Activated gamma-delta T cell treated with Interleukin-2 at 50 U/mL for 16 hours (primary cell): Measurements from ENCODE around the gene COL19A1.

Source experiments
- DNase-seq: peaks from one replicate; pipeline ENCODE4 v3.0.0-alpha.2; 2020

Gene COL19A1

GRCh38 chr6:70073637-70074036, 207.3 kb downstream of the COL19A1 start:
- no peak for DNase-seq

DNA sequence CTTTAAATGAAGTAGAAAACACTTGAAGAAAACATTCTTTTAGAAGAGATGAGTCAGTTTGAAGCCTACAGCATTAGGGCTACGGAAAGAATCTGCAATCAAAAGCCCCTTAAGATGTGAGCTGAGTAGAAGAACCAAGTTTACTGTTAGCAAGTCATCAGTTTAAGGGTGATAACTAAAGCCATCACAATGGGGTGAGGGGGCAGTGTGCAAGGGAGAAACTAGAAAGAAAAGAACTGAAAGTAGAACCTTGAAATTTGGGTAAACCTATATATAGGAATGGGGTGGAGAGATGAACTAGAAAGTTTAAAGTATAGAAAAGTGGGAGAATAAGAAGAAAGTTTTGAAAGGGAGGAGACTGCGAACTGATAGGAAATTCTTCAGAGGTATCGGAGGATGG, 212.9 kb downstream of the COL19A1 start:
- DNase-seq: no peak

- no peak for DNase-seq
These were observed 214.2 kb downstream of the COL19A1 start for GRCh38 chr6:70080443-70081070.

GRCh38 chr6:70082830-70083229, 216.5 kb downstream of the COL19A1 start:
- no peak for DNase-seq

DNA sequence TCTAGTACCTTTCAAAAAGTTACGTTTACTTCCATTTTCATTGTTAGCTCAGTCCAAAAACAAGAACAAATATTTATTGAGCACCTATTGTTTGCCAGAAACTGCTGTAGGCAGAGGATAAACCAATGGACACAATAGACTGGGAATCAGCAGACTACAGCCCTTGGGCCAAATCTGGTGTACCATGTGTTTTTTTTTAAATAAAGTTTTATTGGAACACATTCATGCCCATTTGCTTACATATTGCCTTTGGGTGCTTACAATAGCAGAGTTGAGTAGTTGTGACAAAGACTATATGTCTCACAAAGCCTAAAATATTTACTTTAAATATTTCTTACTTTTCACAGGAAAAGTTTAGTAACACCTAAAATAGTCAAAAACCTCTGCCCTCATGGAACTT, 220.4 kb downstream of the COL19A1 start:
- no peak for DNase-seq

- DNase-seq: no peak
These were observed 227.8 kb downstream of the COL19A1 start for GRCh38 chr6:70094156-70094555.

DNA sequence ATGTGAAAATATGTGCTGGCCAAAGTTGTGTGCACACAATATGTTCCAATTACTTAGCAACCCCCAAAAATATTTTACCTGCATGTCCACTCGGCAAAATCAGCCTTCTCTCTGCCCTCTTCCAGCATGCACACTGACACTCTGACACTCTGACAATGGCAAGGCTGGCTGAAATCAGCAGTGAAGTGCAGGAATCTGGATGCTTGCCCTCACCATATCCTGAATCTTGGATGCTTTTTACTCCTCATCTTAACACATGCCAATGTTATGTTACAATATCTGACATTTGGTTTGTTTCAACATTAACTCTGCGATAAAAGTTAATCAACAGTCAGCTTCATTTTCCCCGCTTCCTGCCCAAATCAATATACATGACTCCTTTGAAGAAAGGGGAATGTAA, 233.4 kb downstream of the COL19A1 start:
- DNase-seq: no peak

DNA sequence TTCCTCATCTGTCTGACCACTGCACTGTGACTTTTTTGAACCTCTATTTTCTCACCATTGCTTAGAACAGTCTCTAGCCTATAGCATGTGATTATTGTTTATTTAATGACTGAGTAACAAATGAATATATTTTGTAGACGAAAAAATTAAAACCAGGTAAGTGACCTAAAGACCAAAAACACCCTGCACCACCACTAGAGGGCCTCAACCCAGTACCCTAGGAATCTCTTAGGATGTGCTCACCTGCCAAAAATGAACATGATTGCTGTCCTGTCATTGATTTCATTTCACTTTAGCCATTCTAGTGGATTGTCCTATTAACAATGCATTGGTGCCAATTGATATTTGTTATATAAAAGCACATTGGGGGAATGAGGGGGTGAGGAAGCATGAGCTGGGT, 237.4 kb downstream of the COL19A1 start:
- no peak for DNase-seq

DNA sequence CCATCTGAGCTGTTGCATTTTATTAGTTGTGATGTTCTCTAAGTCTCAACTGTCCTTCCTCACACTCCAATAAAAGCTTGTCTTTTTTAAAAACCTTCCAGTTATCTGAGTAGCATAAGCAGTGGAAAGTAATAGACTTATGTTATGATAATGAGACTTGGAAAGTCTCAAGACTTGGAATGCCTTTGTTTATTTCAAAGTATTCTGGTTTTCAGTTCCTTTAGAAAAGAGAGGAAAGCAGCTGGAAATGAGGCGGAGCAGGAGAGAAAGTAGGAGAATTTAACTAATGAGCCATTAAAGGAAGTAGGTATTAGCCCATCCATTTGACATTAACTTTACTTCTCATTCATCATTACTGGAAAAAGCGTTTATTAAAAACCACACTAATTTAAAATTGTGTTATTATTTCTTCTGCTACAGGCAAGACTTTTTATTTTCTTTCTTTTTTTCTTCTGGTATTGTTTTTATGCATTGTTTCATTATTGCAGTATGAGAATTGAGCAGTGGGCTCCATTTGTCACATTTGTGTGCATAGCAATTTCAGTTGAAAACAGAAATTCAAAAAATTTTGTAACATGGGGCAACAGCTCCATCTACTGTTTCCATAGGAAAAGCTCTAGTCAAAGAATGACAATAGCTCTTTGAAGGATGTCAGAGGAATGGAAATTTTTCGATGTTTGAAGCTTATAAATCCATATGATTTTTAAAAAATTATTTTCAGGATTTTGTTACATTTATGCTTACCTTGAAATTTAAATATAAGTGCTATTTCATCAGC, 241.7 kb downstream of the COL19A1 start:
- DNase-seq: no peak

DNA sequence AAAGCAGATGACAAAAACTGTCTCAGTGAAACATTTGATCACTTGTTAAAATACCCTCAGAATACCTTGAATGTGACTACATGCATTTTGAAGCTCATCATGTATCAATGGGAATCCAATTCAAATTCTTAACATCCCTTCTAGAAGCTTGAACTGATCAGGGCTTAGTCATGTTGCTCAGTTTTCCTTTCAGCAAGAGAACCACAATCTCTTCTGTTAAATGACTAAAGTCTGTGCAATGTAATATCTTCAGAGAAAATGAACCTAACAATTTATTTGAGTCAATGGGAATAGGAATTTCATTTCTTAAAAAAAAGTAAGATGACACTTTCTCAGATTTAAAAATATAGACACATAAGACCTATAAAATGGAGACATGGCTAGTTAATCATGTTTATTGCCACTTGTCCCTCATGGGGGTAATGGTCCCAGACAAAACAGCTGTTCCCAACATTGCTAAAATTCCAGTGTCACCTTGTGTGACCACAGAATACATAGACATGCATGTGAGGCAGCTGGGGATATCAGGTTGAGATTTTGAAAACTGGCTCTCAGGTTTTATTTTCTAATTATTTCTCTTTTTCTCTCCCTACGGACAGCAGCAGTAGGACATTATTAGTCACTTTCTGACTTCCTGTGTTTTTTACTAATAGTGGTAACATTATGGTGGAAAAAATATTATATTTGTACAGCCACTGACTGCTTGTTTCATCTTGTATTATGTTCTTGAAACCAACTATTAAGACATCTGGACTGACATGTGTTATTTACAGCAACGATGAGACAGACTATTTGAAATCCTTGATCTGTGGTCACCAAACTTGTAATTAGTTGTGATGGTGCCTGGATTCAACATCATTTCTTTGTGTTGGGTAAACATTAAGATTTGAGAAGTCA, 244.0 kb downstream of the COL19A1 start:
- no peak for DNase-seq

GRCh38 chr6:70111737-70112136, 245.4 kb downstream of the COL19A1 start:
- DNase-seq: no peak

DNA sequence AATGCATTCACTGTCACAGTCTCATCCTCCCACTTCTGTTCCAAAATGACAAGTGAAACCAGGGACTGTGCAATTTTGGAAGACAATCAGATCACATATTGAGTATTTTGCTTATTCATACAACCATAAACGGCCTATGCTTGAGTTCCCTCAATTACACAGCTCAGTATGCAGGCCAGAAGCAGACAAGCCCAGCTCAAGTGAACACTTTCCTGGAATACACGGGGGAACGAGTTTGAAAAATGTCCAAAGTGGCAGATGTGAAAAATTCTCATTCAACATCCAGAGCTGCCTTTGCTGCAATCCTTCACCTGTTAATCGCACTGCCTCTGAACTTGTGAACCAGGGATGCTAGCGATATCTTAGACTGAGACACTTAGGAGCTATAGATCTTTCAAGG, 246.4 kb downstream of the COL19A1 start:
- DNase-seq: no peak

DNA sequence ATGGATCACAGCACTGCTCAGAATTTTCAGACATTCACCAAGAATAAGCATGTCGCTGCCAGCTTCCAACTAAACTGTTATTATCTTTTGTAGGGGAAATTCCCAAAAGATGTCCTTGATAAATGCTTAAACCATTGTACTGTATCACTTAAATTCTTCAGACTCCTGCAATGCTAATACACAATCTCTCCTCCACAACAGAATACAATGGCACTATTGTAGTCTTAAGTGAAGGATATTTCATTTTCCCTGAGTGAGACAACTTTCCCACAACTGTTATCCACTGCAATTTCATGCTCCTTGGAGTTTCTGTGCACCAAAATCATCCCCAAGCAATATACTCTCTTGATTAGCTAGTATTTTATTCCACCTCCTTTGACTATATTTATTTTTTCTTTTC, 246.8 kb downstream of the COL19A1 start:
- no peak for DNase-seq

- no peak for DNase-seq
These were observed 252.3 kb downstream of the COL19A1 start for GRCh38 chr6:70118670-70119069.

GRCh38 chr6:70119218-70119835, 253.0 kb downstream of the COL19A1 start:
- DNase-seq: no peak

DNA sequence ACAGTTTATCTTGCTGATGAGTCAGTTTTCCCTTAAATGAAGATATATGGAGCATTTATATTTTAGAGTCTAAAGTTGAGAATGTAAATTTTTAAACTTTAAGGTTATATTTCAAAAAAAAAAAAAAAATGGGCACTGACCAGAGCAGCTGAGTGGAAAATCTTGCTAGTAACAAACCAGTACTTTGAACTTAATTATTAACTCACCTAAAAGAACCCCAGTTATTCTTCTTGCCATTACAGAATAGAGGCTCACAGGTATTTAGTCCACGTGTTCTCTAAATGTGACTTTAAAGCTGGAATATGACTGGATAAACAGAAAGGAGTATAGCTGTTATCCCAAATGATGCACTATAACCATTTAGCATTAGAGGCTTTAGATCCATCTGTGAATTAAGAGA, 258.1 kb downstream of the COL19A1 start:
- no peak for DNase-seq

- DNase-seq: no peak
These were observed 258.7 kb downstream of the COL19A1 start for GRCh38 chr6:70124882-70125545.

DNA sequence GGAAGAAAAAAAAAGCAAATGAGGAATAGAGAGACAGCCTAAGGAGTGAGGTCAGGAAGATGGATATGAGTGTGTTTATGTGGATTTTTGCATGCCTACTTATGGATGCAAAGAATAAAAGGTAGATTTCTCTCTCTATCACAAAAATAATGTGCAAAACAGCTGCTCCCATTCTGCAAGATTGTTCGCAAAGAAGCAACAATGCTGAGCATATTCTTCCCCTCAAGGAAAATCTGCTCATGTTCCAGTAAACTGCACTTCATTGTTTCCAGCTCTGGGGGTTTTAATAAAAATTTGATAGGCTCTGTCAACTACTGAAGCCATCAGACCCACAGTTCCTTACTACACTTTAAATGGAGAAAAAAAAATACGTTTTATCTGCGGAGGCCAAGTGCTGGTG, 259.2 kb downstream of the COL19A1 start:
- DNase-seq: no peak

GRCh38 chr6:70129341-70129740, 263.0 kb downstream of the COL19A1 start:
- no peak for DNase-seq

- no peak for DNase-seq
These were observed 264.5 kb downstream of the COL19A1 start for GRCh38 chr6:70130865-70131264.

- no peak for DNase-seq
These were observed 265.2 kb downstream of the COL19A1 start for GRCh38 chr6:70131528-70131927.

- DNase-seq: no peak
These were observed 266.9 kb downstream of the COL19A1 start for GRCh38 chr6:70133246-70133645.

- DNase-seq: no peak
These were observed 268.2 kb downstream of the COL19A1 start for GRCh38 chr6:70134542-70134941.
